GM19324 (cell line): Measurements from ENCODE around the gene TMEM59.
"Not testable (repeated sequence)": the region's sequence is repeated elsewhere in the genome, so short reads cannot be mapped to it uniquely, and the experiment has no call there.

Source experiments
- ATAC-seq: cut with Tn5 transposase; IDR thresholded peaks from one replicate; pipeline ENCODE4 v1.9.1; 2021; ENCODE audit warnings: mild to moderate bottlenecking, moderate library complexity; ENCODE audit not compliant: unreplicated experiment, low FRiP score

Gene TMEM59

GRCh38 chr1:54054438-54054749 is 1.4 kb upstream of the TMEM59 start:
- ATAC-seq: no peak

GRCh38 chr1:54053745-54054437 is 887 bp upstream of the TMEM59 start:
- ATAC-seq: no peak

- ATAC-seq: peak; percentile 6
These were observed 522 bp downstream of the TMEM59 start for GRCh38 chr1:54052431-54052933.

GRCh38 chr1:54051933-54052430 is 1.0 kb downstream of the TMEM59 start:
- no peak for ATAC-seq

- not testable (repeated sequence) for ATAC-seq
These were observed 2.6 kb downstream of the TMEM59 start for GRCh38 chr1:54050435-54050834.

GRCh38 chr1:54047384-54048305 is 5.4 kb downstream of the TMEM59 start:
- ATAC-seq: no peak

- ATAC-seq: no peak
These were observed 6.2 kb downstream of the TMEM59 start for GRCh38 chr1:54046671-54047383.

GRCh38 chr1:54045496-54045895 is 7.5 kb downstream of the TMEM59 start:
- no peak for ATAC-seq

- no peak for ATAC-seq
These were observed 11.2 kb downstream of the TMEM59 start for GRCh38 chr1:54041806-54042205.

GRCh38 chr1:54037476-54037875 is 15.5 kb downstream of the TMEM59 start:
- no peak for ATAC-seq

- ATAC-seq: no peak
These were observed 24.4 kb downstream of the TMEM59 start for GRCh38 chr1:54028306-54029251.

GRCh38 chr1:54027848-54028247 is 25.2 kb downstream of the TMEM59 start:
- no peak for ATAC-seq

- not testable (repeated sequence) for ATAC-seq
These were observed 28.2 kb downstream of the TMEM59 start for GRCh38 chr1:54024811-54025210.

GRCh38 chr1:54024358-54024757 is 28.6 kb downstream of the TMEM59 start:
- ATAC-seq: no peak

GRCh38 chr1:54019562-54020176 is 33.3 kb downstream of the TMEM59 start:
- not testable (repeated sequence) for ATAC-seq

GRCh38 chr1:54018635-54019034 is 34.4 kb downstream of the TMEM59 start:
- ATAC-seq: no peak

- ATAC-seq: no peak
These were observed 35.0 kb downstream of the TMEM59 start, which contains the start of gene LDLRAD1 for GRCh38 chr1:54017979-54018378. TSS of gene LDLRAD1 (minus strand) at chr1:54018186. CDS start at chr1:54018112, 74 bp downstream.

GRCh38 chr1:54016343-54017282 is 36.4 kb downstream of the TMEM59 start:
- no peak for ATAC-seq
